Lower leg skin (tissue), 3 donors: ENCODE measurements around the gene COG2.

ENCODE experiments used
- CTCF ChIP-seq, 3 donors: fragments of 450-650 bp; IDR thresholded peaks; one replicate each; pipeline ENCODE4 v1.5.1; 2016; ENCODE audit warnings: antibody characterized with exemption in 3 of 3, mild to moderate bottlenecking in 3 of 3, moderate library complexity in 2 of 3
- POLR2A ChIP-seq, 2 donors: fragments of 450-650 bp; IDR thresholded peaks; one replicate each; pipeline ENCODE4 v1.6.1; 2016 to 2017; ENCODE audit warnings: antibody characterized with exemption in 2 of 2, mild to moderate bottlenecking in 1 of 2, moderate library complexity in 1 of 2

GRCh38 chr1:230642263-230642959 lies at the start of gene COG2:
- TF ChIP-seq CTCF (IDR thresholded peaks at IDR 0.05) (peak in 1 of 3 donors; percentile 81), POLR2A (IDR thresholded peaks at IDR 0.05) (no peak)
